HL-60 (cell line): ENCODE data around the gene PICK1.

ENCODE experiments used
- GABPA ChIP-seq: IDR thresholded peaks from 2 replicates; pipeline ENCODE4 v1.6.1; 2012; ENCODE audit warnings: low read depth
- POLR2AphosphoS5 ChIP-seq: IDR thresholded peaks from 2 replicates; pipeline ENCODE4 v1.6.1; 2012; ENCODE audit warnings: low read depth
- TF ChIP-seq, protein P1 (sequence below): IDR thresholded peaks from one replicate; pipeline ENCODE4 v1.5.1; 2011; ENCODE audit warnings: low read length, control low read depth, inconsistent platforms; ENCODE audit not compliant: insufficient read depth

DNA sequence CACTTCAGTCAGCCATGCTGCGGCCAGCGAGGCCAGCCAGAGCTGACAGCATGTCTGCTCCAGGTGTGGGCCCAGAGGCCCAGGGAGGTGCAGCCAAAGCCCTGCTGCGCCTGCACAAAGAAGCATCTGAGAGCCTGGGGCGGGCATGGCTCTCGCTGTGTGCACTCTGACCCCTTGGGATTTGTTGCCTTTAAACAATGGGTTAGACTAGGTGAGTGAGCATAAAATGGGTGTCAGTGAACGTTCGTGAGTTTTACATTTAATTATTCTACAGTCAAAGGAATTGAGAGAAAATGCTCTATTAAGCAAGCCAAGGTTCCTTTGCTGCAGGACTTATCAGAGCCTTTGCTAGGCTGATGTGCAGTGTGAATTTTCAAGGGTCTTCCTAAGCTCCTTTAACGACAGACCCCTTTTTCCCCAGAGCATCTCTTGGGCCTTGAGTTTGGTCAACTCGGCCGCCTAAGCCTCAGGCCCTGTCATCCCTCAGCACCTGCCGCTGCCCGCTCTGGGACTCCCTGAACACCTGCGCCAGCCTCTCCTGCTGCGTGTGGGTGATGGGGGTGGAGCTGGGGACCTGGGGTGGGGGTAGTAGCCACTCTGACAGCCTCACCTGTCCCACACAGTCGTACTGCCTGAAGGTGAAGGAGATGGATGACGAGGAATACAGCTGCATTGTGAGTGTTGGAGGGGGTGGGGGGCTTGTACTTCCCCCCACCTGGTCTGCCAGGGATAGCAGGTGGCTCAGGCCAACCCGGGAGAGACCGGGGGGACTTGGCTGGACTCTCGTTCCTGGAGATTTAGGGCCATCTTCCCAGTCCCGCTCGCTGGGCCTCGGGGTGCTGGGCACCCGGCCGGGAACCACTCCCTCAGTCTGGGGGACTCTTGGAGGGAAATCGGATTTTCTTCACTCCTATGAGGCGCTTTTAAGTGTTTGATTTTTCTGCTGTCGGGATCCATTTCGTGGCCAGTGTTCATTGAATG lies 16.2 kb downstream of the PICK1 start:
- TF ChIP-seq GABPA (no peak), POLR2AphosphoS5 (no peak)
- TF ChIP-seq, protein P1, sequence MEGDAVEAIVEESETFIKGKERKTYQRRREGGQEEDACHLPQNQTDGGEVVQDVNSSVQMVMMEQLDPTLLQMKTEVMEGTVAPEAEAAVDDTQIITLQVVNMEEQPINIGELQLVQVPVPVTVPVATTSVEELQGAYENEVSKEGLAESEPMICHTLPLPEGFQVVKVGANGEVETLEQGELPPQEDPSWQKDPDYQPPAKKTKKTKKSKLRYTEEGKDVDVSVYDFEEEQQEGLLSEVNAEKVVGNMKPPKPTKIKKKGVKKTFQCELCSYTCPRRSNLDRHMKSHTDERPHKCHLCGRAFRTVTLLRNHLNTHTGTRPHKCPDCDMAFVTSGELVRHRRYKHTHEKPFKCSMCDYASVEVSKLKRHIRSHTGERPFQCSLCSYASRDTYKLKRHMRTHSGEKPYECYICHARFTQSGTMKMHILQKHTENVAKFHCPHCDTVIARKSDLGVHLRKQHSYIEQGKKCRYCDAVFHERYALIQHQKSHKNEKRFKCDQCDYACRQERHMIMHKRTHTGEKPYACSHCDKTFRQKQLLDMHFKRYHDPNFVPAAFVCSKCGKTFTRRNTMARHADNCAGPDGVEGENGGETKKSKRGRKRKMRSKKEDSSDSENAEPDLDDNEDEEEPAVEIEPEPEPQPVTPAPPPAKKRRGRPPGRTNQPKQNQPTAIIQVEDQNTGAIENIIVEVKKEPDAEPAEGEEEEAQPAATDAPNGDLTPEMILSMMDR: no peak
